ENCODE results near the gene SPATA17.
"Not testable (repeated sequence)": the region's sequence is repeated elsewhere in the genome, so short reads cannot be mapped to it uniquely, and the experiment has no call there.

SPATA17 gene

DNA sequence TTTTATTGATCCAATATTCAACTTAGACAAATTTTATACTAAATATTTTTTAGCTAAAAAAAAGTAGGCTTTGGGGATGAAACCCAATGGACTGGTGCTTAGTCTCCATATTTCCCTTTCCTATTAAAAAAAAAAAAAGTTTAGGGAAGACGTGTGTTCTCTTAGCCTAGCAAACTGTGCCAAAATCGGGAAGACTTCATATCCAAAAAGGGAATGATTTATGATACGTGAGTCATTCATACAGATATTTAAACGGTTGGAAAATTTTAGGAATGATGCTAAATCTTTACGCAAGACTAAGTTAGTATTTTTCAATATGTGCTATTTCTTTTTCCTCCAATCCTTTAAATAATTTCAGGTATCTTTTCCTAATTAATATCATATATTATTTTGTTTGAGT lies 50.7 kb downstream of the SPATA17 start:
- DNase-seq, result no peak

DNA sequence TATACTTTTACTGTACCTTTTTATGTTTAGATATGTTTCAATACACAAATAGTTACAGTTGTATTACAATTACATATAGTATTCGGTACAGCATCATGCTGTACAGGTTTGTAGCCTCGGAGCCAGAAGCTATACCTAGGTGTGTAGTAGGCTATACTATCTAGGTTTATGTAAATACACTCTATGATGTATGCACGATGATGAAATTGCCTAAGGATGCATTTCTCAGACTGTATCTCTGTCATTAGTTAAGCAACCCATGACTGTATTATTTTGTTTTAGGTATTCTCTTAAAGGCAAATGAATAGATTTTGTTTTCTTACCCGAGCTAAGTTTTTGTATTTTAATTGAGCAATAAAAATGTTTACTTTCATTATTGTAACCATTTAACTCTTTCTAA lies 56.4 kb downstream of the SPATA17 start:
- DNase-seq, result no peak

GRCh38 chr1:217696140-217696539 lies 65.0 kb downstream of the SPATA17 start:
- DNase-seq, result not testable (repeated sequence)

GRCh38 chr1:217703326-217703725 lies 72.2 kb downstream of the SPATA17 start:
- DNase-seq, result no peak

DNA sequence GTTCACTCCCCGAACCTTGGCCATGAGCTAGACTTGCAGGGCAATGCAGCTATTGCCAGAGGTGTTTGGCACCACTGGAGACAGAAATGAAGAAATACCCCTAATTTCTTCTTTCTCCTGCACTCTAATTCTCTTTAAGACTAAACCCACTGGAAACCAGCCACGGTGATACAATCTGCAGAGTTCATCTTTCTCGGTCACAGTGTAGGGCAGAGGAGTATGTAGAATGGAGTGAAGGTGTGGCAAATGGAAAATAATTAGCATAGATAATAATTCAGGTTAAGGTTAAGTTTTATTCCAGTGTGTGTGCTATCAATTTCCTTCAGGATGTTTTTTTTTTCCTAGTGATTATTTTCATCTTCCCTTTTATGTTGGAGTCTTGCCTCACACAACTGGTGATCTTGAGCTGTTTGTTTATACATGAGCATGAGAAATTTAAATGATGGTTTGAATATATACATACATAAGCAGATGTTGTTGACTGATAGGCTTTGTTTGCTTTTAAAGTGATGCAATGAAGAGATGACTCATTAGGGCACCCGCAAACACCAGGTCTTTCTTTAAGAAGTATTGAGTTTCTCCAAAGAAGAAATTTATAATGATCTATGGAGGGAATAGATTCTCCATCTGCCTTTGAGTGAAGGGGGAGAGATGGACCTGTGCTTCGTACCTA lies 81.9 kb downstream of the SPATA17 start:
- no peak for DNase-seq

DNA sequence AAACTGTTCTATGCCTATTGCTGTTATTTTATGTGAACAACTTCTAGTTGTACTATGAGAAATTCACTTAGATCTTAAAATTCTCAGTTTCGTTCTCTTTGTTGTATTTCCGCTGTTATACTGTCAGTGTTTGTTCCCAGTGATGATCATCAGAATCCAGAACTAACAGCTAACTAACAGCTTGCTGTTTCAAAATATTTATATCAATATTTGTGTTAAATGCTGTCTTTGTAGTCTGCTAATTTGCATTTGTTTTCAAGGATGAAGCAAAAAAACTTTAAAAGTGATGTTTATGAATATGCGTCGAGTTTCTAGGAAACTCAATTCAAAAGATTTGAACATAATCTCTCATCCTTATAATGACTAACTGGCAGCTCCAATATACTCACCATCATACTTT lies 84.5 kb downstream of the SPATA17 start:
- no peak for DNase-seq

- no peak for DNase-seq
Observed at GRCh38 chr1:217717959-217718358, 86.8 kb downstream of the SPATA17 start.

GRCh38 chr1:217718873-217719272 lies 87.7 kb downstream of the SPATA17 start:
- no peak for DNase-seq

DNA sequence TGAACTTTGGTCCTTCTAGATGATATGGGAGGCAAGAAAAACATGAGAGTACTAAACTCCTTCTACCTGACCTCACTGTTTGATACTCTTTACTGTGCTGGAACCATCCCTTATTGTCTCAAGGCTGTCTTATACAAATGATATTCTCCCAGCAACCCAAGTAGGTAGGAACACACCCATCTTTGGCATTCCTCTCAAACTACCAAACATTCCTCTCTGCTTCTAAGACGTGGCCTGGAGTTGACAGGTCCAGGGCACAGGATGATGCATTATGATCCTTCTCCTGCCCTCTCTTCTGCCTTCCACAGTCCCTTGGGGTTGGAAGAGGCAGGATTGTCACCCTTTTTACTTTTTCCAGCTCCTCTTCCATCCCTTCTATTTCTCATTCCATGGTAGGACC lies 90.5 kb downstream of the SPATA17 start:
- DNase-seq, result no peak

GRCh38 chr1:217734973-217735372 lies 103.8 kb downstream of the SPATA17 start:
- no peak for DNase-seq

- DNase-seq, result no peak
Observed at GRCh38 chr1:217747156-217747769, 116.1 kb downstream of the SPATA17 start.

DNA sequence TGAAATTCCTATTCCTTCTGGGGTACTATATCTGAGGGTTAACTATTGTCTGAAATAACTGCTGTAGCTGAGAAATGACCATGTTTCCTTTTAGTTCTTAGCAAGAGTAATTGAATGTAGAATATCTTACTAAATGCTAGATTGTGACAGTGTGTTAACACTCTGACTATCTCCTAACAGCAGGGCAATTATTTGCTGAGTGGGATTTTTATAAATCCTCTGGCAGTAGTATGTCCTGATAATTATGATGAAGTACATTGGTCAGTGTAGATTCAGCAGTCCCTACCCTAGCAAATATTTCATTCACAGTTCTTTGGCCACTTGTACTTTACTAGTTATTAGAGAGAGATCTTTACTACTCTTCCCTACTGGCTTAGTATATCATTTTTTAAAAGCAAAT lies 138.6 kb downstream of the SPATA17 start:
- no peak for DNase-seq

GRCh38 chr1:217770918-217771317 lies 139.8 kb downstream of the SPATA17 start:
- no peak for DNase-seq

DNA sequence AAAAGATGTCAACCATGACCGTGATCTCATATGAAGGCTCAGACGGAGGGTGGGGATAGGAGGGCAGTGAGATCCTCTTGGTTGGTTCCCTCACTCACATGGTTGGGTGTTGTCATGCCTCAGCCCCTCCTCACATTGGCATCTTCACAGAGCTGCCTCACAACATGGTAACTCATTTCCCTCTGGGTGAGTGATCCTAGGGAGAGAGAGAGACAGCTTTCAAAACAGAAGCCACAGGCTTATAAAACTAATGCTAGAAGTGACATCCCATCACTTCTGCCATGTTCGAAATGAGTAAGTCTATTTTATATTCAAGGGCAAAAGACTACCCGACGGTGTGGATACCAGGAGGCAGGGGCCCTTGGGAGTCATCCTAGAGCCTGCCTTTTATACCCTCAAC lies 145.5 kb downstream of the SPATA17 start:
- DNase-seq, result no peak

- no peak for DNase-seq
Observed at GRCh38 chr1:217781056-217781455, 149.9 kb downstream of the SPATA17 start.

GRCh38 chr1:217791091-217791490 lies 159.9 kb downstream of the SPATA17 start:
- no peak for DNase-seq

DNA sequence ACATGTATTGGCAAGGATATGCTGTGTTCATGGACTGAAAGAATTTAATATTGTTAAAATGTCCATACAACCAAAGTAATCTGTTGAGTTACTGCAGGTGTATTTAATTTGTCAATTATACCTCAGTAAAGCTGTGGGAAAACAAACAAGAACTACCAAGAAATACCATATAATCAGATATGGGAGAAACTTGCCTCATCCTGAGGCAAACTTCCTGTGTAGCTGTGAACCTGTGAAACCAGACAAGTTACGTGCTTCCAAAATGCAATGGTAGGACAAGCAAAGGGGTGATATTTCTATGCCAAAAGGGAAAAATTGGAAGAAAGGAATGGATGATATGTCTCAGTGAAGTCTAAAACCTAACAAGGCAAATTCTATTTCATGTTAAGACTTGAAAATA lies 174.6 kb downstream of the SPATA17 start:
- no peak for DNase-seq

- DNase-seq, result no peak
Observed at GRCh38 chr1:217812175-217812574, 181.0 kb downstream of the SPATA17 start.

DNA sequence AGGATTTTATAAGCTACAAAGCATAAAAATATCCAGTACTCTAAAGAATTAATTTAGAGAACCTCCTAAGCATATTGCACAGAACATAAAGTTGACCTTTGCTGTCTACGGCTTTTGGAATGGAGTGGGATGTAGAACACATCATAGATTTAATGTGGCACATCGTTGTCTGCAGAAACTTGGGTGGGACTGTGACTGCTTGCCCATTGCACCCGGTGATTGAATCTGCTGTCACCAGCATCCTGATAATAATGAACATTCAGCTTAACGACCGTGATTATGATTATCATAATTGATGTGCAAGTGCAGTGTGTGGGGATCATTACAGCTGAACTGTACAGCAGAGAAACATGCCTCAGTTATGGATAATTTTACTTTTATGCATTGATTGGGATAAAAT lies 181.9 kb downstream of the SPATA17 start:
- no peak for DNase-seq

GRCh38 chr1:217837691-217838090 lies 206.5 kb downstream of the SPATA17 start:
- no peak for DNase-seq

DNA sequence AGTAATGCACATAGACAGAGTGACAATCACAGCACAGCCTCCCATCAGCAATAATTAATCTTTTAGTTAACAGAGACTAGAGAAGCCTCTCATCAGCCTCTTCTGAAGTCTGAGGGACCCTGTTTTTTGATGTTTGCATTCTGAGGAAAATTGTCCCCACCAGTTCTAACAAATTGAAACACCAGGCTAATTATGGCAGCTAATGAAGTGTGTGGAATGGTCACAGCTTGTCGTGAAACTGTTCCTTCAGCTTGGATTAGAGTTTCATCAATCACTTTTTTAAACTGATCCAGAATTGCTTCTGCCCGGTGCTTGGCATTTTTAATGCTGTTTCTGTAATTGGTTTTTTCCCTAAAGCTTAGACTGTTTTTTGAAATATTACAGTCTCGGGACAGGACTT lies 208.0 kb downstream of the SPATA17 start:
- no peak for DNase-seq

DNA sequence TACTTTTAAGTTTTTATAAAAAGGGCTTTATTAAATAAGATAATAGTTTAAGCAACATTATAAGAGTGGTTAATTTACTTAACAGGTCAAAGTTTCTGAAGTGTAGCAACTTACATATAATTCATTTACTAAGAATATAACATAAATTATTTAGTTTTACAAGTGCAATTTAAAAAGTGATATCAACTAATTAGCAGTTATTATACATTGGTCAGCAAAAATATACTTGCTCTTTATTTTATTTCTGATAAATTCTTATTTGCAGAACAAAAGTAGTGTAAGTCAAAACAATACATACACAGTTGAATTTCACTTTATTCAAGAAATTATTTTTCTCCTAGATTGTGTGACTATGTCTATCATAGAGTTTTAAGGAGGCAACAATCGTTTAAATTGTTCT lies 215.6 kb downstream of the SPATA17 start:
- DNase-seq, result no peak

DNA sequence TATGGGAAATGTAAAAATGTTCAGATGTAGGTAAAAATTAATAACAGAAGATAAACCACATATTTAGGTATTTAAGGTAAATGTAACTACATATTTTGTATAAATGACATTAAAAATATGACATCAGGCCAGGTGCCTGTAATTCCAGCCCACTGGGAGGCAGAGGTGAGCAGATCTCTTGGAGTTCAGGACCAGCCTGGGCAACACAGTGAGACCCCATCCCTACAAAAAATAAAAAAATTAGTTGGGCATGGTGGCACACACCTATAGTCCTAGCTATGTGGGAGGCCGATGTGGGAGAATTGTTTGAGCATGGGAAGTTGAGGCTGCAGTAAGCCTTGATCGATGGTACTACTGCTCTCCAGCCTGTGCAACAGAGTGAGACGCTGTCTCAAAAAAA lies 216.5 kb downstream of the SPATA17 start:
- no peak for DNase-seq

- no peak for DNase-seq
Observed at GRCh38 chr1:217856342-217857034, 225.3 kb downstream of the SPATA17 start.
